T-helper 2 cell treated with Interferon-gamma antibody and Interleukin-4, amounts not matched to agents 5 μg/mL and 100 μg/mL, for 36 hours (primary cell): ENCODE results near the gene GRN.

Experiments used
- DNase-seq: peaks from one replicate; pipeline ENCODE4 v3.0.0; 2021; ENCODE audit warnings: low spot score
- H3K27ac Mint-ChIP-seq: one replicate; pipeline ENCODE4 v1.8.0; 2021; ENCODE audit warnings: mild to moderate bottlenecking, mixed read lengths
- H3K27me3 Mint-ChIP-seq: one replicate; pipeline ENCODE4 v1.8.0; 2021; ENCODE audit warnings: low read depth, mixed read lengths
- H3K36me3 Mint-ChIP-seq: one replicate; pipeline ENCODE4 v1.8.0; 2021; ENCODE audit warnings: low read depth, mixed read lengths
- H3K4me1 Mint-ChIP-seq: one replicate; pipeline ENCODE4 v1.8.0; 2021; ENCODE audit warnings: low read depth, mixed read lengths
- H3K4me3 Mint-ChIP-seq: one replicate; pipeline ENCODE4 v1.8.0; 2022; ENCODE audit warnings: mild to moderate bottlenecking, moderate library complexity, mixed read lengths
- H3K9me3 Mint-ChIP-seq: one replicate; pipeline ENCODE4 v1.8.0; 2021; ENCODE audit warnings: mixed read lengths

The GRN gene

DNA sequence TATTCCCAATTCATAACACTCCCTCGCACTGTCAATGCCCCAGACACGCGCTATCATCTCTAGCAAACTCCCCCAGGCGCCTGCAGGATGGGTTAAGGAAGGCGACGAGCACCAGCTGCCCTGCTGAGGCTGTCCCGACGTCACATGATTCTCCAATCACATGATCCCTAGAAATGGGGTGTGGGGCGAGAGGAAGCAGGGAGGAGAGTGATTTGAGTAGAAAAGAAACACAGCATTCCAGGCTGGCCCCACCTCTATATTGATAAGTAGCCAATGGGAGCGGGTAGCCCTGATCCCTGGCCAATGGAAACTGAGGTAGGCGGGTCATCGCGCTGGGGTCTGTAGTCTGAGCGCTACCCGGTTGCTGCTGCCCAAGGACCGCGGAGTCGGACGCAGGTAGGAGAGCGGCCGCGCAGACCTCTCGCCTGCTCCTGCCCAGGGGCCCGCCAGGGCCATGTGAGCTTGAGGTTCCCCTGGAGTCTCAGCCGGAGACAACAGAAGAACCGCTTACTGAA, at the start of gene GRN:
GRN (plus strand) TSS at position 364 of the 515 bp plus-strand sequence. CDS start 3,863 bp downstream, outside the sequence.
- DNase-seq, result peak; percentile 88
- Mint-ChIP-seq H3K27me3 (peaks cover 16% of the 10 kb centered on the region), H3K9me3 (no peaks in the 10 kb centered on the region), H3K27ac (peak within 1 kb of the TSS; percentile 82), H3K4me3 (peak within 1 kb of the TSS; percentile 95), H3K36me3 (no peaks in the 10 kb centered on the region), H3K4me1 (peaks cover 14% of the 10 kb centered on the region)

DNA sequence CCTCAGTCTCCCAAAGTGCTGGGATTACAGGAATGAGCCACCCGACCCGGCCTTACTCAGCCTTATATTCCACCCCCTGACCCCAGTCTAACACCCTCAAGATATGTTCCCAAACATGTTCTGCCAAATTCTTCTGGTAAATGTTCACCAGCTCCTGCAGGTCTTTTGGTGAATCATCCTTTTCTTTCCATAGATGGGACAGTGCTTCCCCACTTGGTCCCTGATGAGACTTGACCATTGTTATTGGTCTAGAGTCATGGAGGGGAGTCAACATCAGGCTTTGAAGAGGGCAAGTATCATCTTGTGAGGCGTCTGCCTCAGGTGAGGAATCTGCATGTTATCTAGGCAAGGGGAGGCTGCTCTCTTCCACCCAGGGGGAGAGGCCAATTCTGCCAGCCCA, 47.1 kb upstream of the GRN start:
- H3K27ac Mint-ChIP-seq, result no peak overlapping the region
- H3K36me3 Mint-ChIP-seq, result no peaks in the 10 kb centered on the region
- DNase-seq, result no peak

DNA sequence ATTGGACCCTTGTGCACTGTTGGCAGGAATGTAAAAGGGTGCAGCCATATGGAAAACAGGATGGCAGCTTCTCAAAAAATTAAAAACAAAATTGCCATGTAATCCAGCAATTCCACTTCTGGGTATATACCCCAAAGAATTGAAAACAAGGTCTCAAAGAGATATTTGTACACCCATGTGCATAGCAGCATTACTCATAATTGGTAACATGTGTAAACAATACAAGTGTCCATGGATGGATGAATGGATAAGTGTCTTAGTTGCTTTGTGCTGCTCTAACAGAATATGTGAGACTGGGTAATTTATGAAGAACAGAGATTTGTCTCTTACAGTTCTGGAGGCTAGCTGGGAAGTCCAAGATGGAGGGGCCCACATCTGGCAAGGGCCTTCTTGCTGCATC, 40.5 kb upstream of the GRN start:
- Mint-ChIP-seq H3K4me3 (no peak overlapping the region), H3K9me3 (no peaks in the 10 kb centered on the region), H3K27me3 (peaks cover 34% of the 10 kb centered on the region), H3K4me1 (peaks cover 3% of the 10 kb centered on the region), H3K36me3 (no peaks in the 10 kb centered on the region), H3K27ac (no peak overlapping the region)
- DNase-seq, result no peak

More for the DNA sequence above, 47.1 kb upstream of the GRN start:
- peaks cover 8% of the 10 kb centered on the region for H3K27me3 Mint-ChIP-seq
- H3K4me3 Mint-ChIP-seq, result no peak overlapping the region
- H3K4me1 Mint-ChIP-seq, result no peaks in the 10 kb centered on the region
- no peaks in the 10 kb centered on the region for H3K9me3 Mint-ChIP-seq

DNA sequence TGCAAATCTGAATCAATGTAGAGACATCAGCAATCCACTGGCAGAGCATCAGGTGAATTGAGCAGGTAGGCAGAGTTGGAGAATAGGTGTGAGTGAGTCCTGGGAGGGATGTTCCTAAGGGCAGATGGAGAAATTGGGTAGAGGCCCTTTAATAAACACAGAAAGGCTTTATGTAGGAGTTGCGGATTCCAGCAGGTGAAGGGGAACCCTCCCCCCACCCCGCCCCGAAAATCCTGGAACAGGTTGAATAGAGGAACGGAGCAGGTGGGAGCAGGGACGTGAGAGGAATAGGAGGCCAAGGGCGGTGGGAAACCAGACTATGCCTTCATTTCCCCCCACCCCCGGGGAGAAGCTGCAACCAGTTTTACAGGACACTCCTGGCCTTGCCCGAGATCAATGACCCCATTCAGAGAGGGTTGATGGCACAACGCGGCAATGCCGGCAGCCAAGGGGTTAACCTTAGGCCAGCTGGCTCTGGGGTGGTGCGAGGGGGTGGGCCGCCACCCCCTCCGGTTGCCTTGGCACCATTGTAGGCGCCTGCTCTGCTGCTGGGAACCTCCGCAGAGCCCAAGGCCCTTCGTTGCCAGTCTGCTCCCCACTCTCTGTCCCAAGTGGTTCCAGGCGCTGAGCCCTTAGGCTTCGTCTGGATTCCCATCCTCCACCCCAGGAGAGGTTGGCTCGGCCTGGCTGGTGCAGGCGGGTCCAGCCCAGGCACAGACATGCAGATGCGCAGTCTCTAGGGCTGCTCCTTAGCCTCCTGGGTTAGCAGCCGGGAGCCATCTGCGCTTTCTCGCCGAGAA, 37.5 kb upstream of the GRN start:
- Mint-ChIP-seq H3K4me3 (no peak overlapping the region), H3K36me3 (no peaks in the 10 kb centered on the region), H3K4me1 (peaks cover 3% of the 10 kb centered on the region), H3K27ac (no peak overlapping the region), H3K27me3 (peaks cover 44% of the 10 kb centered on the region), H3K9me3 (no peaks in the 10 kb centered on the region)
- DNase-seq, result no peak

- Mint-ChIP-seq H3K4me1 (peaks cover 3% of the 10 kb centered on the region), H3K36me3 (no peaks in the 10 kb centered on the region), H3K27ac (no peak within 1 kb of the TSS), H3K9me3 (no peaks in the 10 kb centered on the region), H3K4me3 (no peak within 1 kb of the TSS), H3K27me3 (peaks cover 45% of the 10 kb centered on the region)
- DNase-seq, result peak; percentile 72
Observed at GRCh38 chr17:44308320-44308818, 36.7 kb upstream of the GRN start, which contains the start of gene RUNDC3A. Gene RUNDC3A (plus strand): TSS chr17:44308601. CDS start chr17:44308833, 232 bp downstream.

DNA sequence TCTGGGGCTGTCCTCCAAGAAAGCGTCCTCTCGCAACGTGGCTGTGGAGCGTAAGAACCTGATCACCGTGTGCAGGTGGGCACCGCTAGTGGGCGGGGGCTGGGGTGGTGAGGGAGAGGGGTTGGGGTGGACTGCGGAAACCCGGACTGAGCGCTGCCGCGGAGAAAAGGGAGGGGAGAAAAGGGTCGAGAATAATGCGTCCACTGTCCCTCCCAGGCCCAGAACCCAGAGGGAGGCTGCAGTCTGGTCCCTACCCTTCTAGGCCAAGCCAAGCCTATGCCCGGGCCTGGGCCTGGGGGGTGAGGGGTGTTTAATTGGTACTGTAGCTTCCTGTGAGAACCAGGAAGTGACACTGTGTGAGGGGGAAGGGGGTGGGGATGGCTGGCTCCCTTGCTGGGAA, 36.2 kb upstream of the GRN start:
- no peaks in the 10 kb centered on the region for H3K9me3 Mint-ChIP-seq
- no peak overlapping the region for H3K4me3 Mint-ChIP-seq
- no peaks in the 10 kb centered on the region for H3K36me3 Mint-ChIP-seq
- no peak for DNase-seq
- H3K4me1 Mint-ChIP-seq, result peaks cover 3% of the 10 kb centered on the region
- H3K27ac Mint-ChIP-seq, result no peak overlapping the region
- H3K27me3 Mint-ChIP-seq, result peaks cover 50% of the 10 kb centered on the region

DNA sequence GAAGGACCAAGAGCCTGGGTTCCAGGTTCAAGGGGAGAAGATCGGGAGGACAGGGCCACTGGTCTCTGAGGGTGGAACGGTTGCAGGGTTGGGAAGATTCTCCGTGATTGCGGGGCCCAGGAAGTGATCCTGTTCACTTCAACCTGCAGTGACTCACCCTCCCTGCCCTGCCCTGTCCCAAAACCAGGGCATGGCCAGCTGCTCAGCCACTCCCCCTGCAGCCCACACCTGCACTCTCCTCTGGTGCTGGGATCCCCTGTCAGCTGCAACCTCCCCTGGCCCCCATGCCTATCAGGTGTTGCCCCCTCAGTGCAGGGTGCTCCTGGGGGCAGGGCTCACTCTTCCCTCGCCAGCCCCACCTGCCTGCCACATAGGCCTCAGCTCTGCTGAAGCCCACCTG, 35.6 kb upstream of the GRN start:
- no peak for DNase-seq
- Mint-ChIP-seq H3K4me1 (peaks cover 2% of the 10 kb centered on the region), H3K27ac (no peak overlapping the region), H3K4me3 (no peak overlapping the region), H3K9me3 (no peaks in the 10 kb centered on the region), H3K36me3 (no peaks in the 10 kb centered on the region), H3K27me3 (peaks cover 54% of the 10 kb centered on the region)

GRCh38 chr17:44310188-44310587, 34.9 kb upstream of the GRN start:
- H3K9me3 Mint-ChIP-seq, result no peaks in the 10 kb centered on the region
- peaks cover 2% of the 10 kb centered on the region for H3K4me1 Mint-ChIP-seq
- no peak overlapping the region for H3K4me3 Mint-ChIP-seq
- H3K27ac Mint-ChIP-seq, result no peak overlapping the region
- no peak for DNase-seq
- no peaks in the 10 kb centered on the region for H3K36me3 Mint-ChIP-seq
- H3K27me3 Mint-ChIP-seq, result peaks cover 53% of the 10 kb centered on the region

- Mint-ChIP-seq H3K27me3 (peaks cover 58% of the 10 kb centered on the region), H3K27ac (no peak overlapping the region), H3K4me3 (no peak overlapping the region), H3K36me3 (no peaks in the 10 kb centered on the region), H3K9me3 (no peaks in the 10 kb centered on the region), H3K4me1 (peaks cover 5% of the 10 kb centered on the region)
- DNase-seq, result no peak
Observed at GRCh38 chr17:44310609-44311376, 34.3 kb upstream of the GRN start.

DNA sequence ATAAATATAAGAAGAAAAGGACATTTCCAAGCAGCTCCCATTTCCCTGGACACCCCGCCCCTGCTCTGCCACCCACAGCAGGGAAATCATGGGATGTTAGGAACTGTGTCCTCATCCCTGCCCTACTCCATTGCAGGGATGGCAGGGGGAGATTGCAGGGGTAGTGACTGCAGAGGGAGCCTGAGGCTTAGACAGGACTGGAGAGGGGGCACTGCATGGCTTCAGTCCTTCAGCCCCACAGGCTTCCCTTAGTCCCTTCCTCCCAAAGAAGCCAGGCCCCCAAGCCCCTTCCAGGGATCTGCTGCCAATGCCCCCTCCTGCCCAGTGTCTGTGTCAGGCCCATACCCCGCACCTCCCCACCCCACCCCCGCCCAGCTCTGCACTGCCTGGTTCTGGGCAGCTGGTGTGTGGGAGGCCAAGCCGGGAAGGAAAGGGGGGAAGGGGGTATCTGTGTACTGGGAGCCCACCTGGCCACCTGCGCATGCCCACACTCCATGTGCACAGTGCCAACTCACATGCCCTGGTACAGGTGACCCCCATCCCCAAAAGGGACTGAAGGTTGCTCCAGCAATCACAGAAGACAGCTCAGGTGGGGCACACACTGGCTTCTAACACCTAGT, 33.4 kb upstream of the GRN start:
- peaks cover 11% of the 10 kb centered on the region for H3K4me1 Mint-ChIP-seq
- DNase-seq, result no peak
- H3K4me3 Mint-ChIP-seq, result no peak overlapping the region
- no peaks in the 10 kb centered on the region for H3K36me3 Mint-ChIP-seq
- H3K9me3 Mint-ChIP-seq, result no peaks in the 10 kb centered on the region
- no peak overlapping the region for H3K27ac Mint-ChIP-seq
- peaks cover 61% of the 10 kb centered on the region for H3K27me3 Mint-ChIP-seq

DNA sequence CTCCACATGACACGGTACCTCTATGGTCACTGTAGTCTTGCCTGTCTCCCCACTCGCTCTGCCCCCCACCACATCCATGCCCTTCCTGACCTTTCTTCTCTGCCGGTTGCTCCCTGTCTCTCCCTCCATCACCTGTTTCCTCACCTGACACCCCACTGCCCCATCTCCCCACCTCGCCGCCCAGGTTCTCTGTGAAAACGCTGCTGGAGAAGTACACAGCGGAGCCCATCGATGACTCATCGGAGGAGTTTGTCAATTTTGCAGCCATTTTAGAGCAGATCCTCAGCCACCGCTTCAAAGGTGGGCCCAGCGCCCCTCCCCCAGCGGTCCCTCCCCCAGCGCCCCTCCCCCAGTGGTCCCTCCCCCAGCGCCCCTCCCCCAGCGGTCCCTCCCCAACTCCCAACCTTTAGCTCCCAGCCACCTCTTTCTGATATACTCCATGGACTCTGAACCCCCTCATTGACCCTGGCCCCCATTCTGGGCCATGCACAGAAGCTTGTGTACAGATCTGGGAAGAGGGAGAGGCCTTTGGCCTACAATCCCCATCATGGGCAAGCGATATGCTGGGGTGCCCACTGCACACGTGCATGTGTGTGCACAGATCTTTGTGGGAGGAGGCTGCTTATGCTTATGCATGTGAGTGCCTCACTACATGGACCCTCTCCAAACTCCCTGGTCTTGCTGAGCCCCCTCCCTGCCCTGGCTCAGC, 32.6 kb upstream of the GRN start:
- peaks cover 9% of the 10 kb centered on the region for H3K4me1 Mint-ChIP-seq
- no peaks in the 10 kb centered on the region for H3K36me3 Mint-ChIP-seq
- H3K9me3 Mint-ChIP-seq, result no peaks in the 10 kb centered on the region
- DNase-seq, result no peak
- H3K27ac Mint-ChIP-seq, result no peak overlapping the region
- H3K27me3 Mint-ChIP-seq, result peaks cover 61% of the 10 kb centered on the region
- no peak overlapping the region for H3K4me3 Mint-ChIP-seq

GRCh38 chr17:44314031-44314430, 31.1 kb upstream of the GRN start:
- Mint-ChIP-seq H3K27me3 (peaks cover 61% of the 10 kb centered on the region), H3K27ac (no peak overlapping the region), H3K4me1 (peaks cover 9% of the 10 kb centered on the region), H3K9me3 (no peaks in the 10 kb centered on the region), H3K4me3 (peak overlapping the region; percentile 56), H3K36me3 (no peaks in the 10 kb centered on the region)
- DNase-seq, result no peak

DNA sequence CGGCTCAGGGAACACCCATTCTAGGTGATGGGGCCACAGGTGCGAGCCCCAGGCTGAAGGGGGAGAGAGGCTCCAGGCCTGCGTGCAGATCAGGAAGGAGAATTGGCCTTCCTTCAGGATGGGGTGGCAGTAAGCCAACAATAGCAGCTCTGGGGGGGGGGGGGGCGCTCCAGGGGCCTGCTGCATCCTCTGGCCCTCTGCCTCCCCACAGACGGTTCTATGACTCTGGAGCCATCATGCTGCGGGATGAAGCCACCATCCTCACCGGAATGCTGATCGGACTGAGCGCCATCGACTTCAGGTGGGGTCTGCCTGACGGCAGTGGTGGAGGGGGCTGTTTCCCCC, 30.6 kb upstream of the GRN start:
- Mint-ChIP-seq H3K9me3 (no peaks in the 10 kb centered on the region), H3K4me3 (peak overlapping the region; percentile 56), H3K27me3 (peaks cover 58% of the 10 kb centered on the region), H3K27ac (no peak overlapping the region), H3K36me3 (peaks cover 3% of the 10 kb centered on the region), H3K4me1 (peaks cover 9% of the 10 kb centered on the region)
- no peak for DNase-seq
